Measurements from ENCODE around the gene CCDC146. TPM values are rescaled to one million over a fixed set of nuclear protein-coding genes. Genes with fewer than 3 reads are reported as not detected.
A peak's percentile ranks its signal among the peaks of the same experiment; 100 is the strongest.

Gene CCDC146
- total RNA-seq, 1 donor from 2014 or later, result 5.7 TPM

DNA sequence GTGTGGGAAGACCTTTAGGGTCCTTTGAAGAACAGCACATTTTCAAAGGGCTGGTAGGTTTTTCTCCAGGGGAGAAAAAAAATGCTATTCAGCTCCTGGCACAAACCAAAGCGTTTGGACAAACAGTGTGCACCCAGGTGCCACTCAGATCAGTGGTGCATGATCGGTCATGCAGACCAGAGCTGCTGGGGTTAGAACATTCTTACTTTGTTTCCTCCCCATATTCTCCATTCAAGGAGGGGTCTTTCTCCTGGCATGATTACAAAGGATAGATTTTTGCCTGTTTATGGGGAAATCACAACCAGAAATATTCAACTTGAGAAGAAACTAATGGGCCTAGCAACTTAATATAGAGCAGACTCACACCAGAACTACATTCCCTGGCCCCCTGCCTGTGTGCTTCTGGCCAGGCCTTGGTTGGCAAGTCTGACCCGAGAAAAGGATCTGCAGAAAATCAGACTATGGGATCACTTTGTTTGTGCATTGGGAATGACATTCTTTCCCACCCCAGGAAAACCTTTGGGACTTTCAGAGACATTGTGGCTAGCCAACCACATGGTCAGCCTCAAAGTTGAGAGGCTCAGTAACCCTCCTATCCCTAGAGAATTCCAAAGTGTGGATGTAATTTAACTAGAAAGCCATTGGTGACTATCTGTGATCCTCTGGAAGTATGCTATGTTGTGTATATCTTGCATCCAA lies 159.5 kb downstream of the CCDC146 start:
- no peak for DNase-seq (ENCODE audit: extremely low read depth, low read depth, low spot score)

DNA sequence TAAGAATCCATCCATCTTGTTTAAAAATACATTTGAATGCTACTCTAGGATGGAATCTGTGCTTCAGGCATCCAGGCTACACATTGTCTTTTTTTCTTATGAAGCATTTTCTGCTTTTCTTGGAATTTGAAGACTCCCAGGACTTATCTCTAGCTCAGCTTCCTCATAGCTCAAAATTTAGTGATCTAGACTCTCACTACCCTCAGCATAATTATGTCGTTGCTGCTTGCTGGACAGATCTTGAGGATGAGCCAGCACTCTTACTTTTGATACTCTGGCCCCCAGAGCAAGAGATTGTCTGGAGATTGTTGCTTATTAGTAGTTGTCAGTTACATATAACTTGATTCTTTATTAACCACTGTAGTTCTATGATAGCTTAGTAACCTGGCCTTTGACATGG lies 160.5 kb downstream of the CCDC146 start:
- no peak for DNase-seq (ENCODE audit: extremely low read depth, low read depth, low spot score)

DNA sequence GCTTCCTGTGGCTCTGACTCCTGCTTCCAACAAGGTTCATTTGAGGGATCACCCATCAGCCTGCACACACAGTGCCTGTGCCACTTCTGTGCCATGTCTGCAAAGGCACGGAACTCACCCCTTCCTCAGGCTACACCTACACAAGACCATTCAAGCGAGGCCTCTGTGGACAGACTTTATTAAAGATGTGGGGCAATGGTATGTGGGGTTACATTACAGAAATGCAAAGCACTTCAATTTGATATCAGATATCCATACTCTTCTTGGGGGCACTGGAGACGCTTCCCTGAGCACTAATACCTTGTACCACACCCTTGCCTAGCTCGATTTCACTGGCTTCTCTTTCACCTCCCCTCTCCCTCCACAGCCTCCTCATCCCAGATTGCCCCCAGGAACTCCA lies 161.6 kb downstream of the CCDC146 start:
- no peak for DNase-seq (ENCODE audit: extremely low read depth, low read depth, low spot score)

DNA sequence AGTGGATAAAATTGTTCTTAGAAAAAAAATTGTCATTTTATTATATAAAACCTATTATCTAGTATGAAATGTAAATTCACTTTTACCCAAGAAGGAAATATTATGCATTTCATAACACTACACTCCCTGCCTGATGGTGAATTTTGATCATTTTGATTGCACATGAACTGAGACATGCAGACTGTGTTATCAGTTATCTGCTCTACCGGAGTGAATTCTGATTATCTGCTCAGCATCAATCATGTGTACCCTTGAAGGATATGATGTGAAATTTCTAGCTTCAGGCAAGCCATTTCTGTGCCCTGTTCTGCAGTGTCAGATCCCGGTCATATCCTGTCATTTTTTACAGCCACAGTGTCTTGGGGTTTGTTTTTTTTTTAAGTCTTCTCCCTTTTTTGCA lies 162.2 kb downstream of the CCDC146 start:
- DNase-seq (ENCODE audit: extremely low read depth, low read depth, low spot score), result no peak

DNA sequence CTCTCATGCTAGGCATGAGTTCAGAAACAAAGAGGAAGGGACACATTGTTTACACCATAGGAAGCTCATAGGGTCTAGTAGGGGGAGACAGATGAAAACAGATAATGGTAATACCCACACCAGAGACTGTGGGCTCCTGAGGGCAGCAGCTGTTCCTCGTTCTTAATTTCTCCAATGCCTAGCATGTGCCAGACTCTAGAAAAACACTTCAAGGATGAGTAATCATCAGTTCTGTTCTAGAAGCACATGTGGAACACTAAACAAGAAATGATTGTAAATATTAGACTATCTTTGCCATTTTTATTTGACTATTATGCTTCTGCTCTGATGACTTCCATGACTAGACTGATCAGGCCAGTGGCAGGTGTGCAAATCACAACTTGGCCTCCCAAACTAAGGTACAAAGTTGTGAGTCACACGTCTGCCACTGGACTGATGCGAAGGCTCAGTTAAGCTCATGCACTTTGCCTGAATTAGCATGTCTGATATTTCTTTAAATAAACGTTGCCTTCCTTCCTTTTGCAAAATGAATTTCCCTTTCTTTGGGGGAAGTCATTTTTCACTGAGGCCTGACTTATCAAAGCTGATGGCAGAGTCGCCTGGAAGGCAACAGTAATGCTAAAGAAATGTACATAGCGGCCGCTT lies 166.4 kb downstream of the CCDC146 start:
- peak; percentile 16 for DNase-seq (ENCODE audit: extremely low read depth, low read depth, low spot score)

DNA sequence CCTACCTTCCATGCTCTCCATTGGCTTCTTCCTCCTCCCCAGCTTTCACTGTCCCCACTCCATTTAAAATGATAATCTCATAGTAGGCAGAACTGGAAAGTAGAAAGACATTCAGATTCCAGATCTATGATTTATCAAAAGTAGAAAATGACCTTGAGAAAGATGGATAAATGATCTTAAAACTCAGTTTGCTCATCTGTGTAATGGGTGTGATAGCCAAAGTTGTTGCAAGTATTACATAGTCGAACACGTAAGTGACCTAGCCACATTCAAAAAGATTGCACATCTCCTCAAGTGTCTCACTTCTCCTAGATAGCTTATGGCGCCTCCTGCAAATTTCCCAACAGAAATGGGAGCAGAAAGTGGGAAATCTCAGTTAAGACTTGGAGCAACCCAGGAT lies 167.0 kb downstream of the CCDC146 start:
- no peak for DNase-seq (ENCODE audit: extremely low read depth, low read depth, low spot score)

DNA sequence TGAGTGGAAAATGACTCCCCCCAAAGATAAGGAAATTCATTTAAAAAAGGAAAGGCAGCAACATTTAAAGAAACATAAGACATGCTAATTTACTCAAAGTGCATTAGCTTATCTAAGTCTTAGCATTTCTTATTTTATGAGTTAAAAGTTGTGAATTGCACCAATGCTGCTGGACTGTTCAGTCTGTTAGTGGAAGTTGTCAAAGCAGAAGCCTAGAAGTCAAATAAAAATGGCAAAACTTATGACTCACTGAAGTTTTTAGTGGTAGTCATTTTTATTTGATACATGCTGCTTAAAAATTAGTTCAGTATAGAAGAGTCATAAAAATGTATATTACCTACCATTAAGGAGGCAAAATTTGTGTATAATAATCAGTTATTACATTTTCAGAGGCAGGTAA lies 168.0 kb downstream of the CCDC146 start:
- DNase-seq (ENCODE audit: extremely low read depth, low read depth, low spot score), result no peak

DNA sequence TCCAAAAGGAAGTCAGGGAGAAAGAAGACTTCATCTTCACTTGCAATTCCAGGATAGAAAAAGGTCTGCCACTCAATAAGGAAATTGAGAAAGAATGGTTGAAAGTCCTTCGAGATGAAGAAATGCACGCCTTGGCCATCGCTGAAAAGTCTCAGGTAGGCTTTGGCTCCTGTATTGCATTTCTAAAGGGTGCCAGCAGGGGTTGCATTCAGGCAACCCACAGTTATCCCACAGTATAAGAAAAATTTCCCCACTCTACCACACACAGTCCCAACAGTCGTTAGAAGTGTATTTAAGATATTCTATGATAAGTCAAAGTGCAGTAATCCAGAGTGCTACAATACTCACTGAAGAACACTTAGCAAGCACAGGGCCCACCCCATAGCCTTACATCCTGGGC lies 170.6 kb downstream of the CCDC146 start:
- DNase-seq (ENCODE audit: extremely low read depth, low read depth, low spot score), result no peak

DNA sequence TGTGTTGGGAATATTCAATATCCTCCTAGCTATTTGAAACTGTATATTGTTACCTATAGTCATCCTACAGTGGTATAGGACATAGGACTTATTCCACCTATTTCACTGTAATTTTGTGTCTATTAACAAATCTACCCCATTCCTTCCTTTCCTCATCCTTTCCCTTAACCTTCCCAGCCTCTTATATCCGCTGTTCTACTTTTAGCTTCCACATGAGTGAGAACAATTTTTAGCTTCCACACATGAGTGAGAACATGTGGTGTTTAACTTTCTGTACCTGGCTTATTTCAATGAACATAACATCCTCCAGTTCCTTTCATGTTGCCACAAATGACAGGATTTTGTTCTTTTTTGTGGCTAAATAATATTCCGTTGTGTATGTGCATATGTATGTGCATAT lies 173.1 kb downstream of the CCDC146 start:
- DNase-seq (ENCODE audit: extremely low read depth, low read depth, low spot score), result no peak

DNA sequence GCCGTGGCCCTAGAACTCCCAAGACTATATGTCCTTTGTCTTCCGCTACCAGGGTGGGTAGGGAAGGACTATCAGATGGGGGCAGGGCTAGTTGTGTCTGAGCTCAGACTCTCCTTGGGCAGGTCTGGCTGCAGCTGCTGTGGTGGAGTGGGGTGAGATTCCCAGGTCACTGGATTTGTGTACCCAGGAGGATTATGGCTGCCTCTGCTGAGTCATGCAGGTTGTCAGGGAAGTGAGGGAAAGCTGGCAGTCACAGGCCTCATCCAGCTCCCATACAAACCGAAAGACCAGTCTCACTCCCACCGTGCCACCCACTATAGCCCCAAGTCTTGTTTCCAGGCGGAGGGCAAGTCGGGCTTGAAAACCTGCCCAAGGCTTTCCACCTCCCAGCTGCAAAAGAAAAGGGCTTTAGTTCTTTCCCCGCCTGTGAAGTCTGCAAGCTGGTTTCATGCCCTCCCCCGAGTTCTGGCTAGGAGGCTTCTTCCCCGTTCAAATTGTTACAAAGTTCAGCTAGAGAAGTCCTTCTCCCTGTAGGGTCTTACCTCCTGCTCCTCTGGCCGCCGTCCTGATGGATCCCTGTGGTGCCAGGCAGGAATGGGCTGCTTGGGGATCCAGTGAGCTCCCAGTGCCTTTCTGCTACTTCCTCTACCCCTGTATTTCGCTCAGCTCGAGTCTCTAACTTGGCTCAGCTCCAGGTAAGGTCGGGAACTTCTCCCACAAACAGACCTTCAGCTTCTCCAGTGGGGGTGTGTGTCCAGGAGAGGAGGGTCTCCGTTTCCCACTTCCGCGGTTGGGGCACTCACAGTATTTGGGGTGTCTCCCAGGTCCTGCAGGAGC lies 184.0 kb downstream of the CCDC146 start:
- no peak for DNase-seq (ENCODE audit: extremely low read depth, low read depth, low spot score)

DNA sequence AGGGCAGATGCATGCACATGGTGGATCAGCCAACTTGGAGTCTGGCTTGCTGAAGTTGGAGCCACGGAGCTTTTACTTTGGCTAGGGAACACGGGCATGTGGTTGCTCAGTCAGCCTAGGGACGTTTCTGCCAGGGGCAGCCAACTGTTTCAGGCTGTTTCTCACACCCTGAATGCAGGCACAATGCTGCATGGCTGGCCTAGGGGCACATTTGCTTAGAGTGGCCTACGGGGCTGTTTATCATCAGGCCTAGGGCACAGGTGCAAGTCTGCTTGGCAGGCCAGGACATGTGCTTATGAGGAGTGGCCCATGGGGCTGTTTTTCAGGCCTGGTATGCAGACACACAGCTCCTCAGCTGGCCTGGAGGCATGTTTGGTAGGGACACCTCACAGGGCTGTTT lies 186.4 kb downstream of the CCDC146 start:
- no peak for DNase-seq (ENCODE audit: extremely low read depth, low read depth, low spot score)

DNA sequence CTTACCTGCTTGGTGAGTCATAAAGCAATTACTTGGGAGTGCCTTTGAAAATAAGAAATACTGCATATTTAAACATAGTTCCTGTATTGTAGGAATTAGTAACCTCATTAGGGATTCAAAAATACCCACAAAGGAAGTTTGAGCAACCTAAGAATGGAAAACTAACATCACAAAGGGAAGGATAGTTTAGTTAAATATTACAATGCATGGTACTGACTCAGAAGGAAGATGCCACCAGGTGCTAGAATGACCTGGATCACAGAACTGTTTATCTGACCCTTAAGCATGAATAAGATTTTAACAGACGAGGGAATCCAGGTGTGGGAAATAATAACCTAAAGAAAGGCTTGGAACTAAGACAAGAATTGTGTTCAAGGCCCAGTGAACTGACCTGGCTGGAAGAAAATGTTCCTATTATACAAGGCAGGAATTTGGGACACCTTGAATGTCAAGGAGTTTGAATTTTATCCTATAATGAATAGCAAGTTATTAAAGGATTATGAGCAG lies 187.4 kb downstream of the CCDC146 start:
- DNase-seq (ENCODE audit: extremely low read depth, low read depth, low spot score), result no peak

DNA sequence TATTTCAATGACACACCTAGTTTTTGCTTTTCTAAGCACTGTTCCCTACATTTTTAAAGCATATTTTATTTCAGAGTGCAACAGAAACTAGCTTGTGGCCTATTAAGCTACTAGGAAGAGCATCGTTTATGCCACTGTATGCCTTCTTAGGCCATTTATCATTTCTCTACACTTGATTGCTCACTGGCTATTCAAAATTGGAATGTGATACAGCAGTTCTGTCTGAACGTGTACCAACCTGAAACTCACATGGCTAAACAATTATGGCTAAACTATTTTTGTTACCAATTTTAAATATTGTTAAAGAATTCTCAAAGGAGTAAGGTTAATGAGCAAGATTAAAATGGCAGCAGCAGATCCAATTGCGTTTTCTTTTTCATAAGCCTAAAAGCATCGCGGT lies 188.6 kb downstream of the CCDC146 start:
- DNase-seq (ENCODE audit: extremely low read depth, low read depth, low spot score), result no peak

DNA sequence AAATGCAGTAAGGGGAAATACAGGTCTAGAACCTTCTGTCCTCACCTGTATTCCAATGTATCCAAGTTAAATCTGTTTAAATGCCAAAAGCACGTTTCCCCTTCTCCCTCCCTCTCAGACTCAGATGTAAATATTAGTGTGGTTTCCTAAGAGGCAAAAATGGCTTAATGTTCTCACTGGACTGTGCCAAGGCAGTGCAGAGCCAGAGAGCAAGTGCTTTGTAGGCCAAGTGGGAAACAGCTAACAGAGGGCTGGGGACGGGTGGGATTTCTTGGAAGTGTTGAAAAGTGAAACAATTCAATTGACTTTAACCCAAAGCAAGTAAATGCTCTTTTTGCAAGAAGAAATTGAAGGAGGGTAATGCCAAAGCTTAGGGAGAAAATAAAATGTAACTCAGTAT lies 190.7 kb downstream of the CCDC146 start:
- no peak for DNase-seq (ENCODE audit: extremely low read depth, low read depth, low spot score)

DNA sequence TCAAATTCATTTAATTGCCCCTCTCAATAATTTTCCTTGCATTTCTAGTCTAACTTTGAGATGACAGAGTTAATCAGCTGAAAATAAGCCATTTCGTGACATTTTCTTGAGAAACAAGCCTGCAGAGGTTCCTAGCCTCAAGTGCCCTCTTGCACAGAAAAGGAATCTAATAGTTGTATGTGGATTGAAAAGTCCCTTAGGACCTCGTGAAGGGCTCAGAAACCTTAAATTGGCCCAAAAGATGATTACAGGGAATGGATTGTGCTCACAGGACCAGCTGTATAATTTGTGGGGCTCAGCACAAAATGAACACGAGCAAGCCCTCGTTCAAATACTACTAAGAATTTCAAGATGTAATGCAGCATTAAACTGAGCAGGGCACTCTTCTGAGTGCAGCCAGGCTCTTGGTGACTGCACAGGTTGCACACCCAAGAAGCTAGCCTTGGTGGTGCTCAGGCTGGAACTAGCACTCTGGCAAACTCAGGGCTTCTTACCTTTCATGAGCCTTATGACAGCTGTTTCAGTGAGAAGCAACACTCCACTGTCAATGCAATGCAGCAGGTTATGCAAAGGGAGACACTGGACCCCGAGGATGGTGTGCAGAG lies 191.6 kb downstream of the CCDC146 start:
- DNase-seq (ENCODE audit: extremely low read depth, low read depth, low spot score), result no peak

DNA sequence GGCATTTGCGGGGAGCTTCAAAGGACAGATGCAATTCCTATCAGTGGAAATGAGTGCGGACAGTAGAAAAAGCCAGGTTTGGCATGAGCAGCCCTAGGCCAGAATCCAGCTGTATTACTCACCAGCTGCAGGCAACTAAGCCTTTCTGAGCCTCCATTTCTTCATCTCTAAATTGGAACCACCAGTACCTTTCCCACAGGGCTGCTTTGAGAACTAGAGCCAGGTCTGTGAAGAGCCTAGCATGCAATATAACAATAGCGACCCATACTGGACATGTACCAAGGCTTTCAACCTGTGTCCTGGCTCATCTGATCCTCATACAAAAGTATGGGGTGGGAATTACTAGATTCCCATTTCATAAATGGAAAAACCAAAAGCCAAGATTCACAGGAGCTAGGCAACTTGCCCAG lies 192.8 kb downstream of the CCDC146 start:
- no peak for DNase-seq (ENCODE audit: extremely low read depth, low read depth, low spot score)

DNA sequence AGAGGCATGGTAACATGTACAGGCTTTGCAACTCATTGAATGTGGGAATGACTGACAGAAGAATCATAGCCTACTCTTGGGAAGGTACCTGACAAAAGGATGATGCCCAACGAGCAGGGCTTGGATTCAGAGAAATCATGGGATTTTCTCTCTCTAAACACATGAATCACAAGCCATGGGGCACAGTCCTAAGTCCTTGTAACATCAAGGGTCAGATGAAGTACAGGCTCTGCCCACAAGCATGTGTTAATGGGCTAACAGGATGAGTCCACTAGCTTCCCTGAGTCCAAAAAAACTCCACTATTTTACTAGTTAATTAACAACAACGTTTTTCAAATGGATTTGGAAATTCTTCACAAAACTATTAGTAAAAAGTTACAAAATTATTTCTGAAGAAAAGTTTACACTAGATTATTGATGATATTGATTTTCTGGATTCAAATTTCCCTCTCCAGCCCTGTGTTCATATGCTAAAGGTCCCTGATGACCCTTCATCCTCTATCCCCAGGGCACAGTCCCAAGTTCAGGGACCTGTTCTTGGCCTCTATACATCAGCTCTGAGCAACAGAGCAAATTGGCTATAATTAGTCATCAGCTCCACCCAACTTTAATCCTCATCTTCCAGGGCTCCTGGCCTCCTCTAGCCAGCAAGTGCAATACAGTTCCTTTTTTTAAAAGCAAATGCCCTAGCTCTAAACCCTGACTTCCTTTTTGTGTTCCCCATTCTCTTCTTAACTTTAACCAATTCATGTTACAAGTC lies 194.0 kb downstream of the CCDC146 start:
- no peak for DNase-seq (ENCODE audit: extremely low read depth, low read depth, low spot score)

DNA sequence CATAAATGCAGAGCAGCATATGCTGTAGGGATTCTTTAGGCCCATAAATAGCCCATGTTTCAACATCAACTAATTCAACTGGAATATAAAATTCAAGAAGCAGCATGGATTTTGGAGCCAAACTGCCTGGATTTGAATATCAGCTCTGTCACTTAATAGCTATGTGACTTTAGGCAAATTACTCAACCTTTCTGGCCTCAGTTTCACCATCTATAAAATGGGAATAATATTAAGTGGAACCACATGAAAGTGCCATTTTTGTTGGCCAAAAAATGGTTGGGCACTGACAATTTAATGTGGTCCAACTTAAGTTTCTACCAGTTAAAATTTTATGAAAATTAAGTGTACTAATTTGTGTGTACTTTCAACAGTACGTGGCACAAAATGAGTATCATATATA lies 195.6 kb downstream of the CCDC146 start:
- no peak for DNase-seq (ENCODE audit: extremely low read depth, low read depth, low spot score)

DNA sequence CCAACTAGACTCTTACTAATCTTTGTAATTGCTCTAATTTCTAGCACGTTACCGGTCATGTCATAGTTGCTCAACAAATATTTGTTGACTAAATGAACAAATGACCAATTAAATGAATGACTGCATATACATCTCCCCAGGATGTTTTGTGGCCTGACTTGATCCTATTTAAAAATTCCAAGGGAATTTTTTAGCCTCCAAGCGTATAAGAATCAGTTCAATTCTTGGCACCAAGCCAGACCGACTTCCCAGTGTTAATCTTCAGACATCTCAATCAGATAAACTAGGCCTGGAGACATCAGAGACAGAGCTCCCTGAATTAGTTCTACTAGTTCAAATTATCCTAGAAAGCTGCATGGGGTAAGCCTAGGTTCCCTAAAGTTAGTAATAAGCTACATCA lies 197.7 kb downstream of the CCDC146 start:
- no peak for DNase-seq (ENCODE audit: extremely low read depth, low read depth, low spot score)

DNA sequence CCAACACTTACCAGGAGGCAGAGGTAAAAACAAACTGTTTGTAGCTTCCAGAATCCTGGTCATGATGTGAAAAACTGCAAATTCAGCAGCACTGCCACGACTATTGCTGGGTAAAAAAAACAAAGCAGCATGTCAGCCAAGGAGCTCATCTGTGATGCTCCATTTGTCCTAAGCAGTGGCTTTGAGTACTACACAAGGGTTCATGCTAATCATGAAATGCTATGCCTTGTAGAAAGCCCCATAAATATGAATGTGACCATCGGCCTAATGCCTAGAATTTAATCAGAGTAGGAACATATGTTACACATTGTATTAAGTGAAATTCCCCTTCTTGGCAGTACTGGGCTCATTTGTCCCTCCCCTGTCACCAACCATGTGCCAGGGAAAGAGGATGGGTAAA lies 198.3 kb downstream of the CCDC146 start:
- DNase-seq (ENCODE audit: extremely low read depth, low read depth, low spot score), result no peak

DNA sequence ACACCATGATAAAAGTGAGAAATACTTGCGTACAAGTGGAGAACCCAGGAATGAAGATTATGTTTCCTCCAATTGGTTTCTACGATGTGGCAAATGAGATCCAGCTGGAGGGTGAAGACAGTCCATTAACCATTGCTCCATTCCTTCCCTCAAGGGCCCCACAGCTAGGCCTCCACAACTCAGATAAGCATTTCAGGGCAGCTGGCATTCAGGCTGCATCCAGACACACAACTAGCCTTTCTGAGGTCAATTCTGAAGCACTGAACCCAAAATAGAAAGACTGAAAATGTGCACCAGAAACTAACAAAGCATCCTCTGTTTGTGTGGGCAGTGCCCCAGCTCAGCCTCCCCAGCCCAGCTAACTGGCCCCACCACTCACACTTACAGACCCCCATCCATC lies 198.9 kb downstream of the CCDC146 start:
- DNase-seq (ENCODE audit: extremely low read depth, low read depth, low spot score), result no peak
